Stimulated activated CD8-positive, alpha-beta memory T cell treated with anti-CD3 and anti-CD28 coated beads, Interleukin-15, amount 100 ng/mL, for 48 hours (primary cell): ENCODE results near the gene LAMA2.

ENCODE experiments used
- DNase-seq, 2 donors: peaks; one replicate each; pipeline ENCODE4 v3.0.0-alpha.2; 2020; ENCODE audit warnings: low read depth in 2 of 2

The LAMA2 gene

DNA sequence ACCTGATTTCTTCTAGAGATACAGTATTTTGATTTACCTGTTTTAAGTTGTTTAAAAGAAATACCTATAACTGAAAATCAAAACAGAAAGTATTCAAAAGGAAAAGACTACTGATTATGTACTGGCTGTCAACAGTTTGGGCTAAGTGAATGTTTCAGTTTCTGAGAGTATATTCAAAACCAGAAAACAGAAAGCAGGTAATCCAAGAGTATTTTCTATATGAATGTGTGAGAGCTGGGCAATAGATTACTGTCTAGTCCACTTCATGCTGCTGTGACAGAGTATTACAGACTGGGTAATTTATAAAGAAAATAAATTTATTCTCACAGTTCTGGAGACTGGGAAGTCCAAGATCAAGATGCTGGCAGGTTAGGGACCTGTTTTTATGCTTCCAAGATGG is 566.0 kb downstream of the LAMA2 start:
- DNase-seq = no peak

DNA sequence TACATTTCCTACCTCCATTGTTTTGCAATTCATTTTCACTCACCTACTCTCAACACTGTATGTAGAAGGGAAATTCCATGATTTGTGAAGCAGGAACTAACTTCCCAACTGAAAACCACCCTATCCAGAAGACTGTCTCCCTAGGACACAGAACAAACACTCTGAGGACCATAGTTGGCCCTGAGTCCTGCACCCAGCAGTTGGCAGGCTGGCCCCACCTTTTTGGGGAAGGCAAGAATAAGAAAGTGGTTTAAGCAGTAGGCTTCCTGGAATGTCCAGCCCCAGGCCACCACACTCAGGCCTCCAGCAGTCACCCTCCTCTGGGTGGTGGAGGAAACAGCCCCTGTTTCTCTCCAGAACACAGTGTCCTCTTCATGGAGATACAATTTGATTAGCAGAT is 568.2 kb downstream of the LAMA2 start:
- no peak for DNase-seq

DNA sequence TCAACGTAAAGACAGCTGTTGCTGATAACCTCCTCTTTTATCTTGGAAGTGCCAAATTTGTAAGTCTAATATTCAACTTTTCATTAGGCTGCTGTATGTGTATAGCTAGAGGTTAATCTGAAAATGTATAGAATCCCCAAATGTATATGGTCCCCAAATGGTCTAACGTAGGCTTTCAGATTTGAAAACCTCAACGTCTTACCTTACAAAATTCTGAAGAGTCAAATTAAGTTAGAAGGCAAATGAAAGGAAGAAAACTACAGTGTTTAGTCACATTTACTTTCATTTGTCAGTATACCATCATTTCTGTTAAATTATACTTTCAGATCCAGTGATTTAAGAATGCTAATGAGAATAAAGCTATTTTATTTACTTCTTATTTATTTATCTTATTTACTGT is 570.1 kb downstream of the LAMA2 start:
- DNase-seq = no peak

DNA sequence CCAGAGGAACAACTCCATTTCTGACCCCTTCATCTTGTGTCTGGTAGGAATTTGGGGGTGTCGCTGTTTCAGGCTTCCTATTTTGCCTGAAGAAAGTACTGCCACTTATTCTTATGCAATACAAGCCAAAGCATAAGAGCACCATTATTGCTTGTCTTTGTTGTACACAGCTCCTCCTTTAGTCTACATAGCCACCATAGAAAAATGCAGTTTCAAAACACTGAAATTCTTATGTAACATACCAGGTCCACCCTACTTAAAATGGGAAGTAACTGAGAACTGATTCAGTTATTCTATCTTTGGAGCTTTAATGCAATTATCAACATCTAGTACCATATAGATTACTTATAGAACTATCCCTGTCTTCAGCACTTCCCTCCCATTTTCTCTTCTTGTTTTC is 571.5 kb downstream of the LAMA2 start:
- DNase-seq = no peak

DNA sequence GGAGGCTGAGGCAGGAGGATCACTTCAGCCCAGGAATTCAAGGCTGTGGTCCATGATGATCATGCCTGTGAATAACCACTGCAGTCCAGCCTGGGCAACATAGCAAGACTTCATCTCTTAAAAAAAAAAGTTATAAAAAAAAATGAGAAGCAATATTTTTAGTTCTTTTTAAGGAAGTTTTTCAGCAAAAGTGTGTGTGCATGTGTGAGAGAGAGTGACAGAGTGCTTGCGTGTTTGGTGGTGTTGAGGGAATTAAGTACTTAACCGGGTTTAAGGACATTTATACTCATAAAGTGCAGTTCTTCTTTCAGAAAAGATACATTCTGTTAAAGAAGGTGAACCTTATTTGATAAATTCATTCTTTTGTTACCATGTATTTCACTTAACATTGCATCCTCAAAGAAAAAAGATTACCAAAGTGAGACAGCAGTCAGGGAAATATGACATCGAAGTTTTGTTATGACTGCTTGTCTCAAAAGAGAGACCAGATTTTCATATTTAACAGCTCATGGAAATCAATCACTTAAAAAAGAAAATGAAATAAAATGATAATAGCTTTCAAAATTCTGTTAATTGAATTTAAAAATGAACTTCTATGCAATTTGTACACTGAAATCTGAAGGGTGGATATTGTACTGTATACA is 572.3 kb downstream of the LAMA2 start:
- DNase-seq = no peak

DNA sequence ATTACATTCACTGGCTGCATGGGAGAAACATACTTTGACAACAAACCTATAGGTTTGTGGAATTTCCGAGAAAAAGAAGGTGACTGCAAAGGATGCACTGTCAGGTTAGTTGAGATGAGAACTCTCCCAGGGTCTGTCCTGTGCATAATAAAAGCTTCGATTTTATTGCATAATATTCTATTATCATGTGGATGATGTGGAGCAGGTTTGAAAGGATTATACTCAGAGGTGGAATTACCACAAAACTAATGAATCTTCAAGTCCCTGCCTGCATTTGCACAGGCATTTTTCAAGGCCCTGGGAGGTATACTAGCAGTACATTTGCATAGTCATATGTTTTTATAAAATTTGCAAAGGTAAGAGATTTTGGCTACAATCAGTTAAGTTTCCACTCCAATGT is 577.3 kb downstream of the LAMA2 start:
- DNase-seq = no peak

DNA sequence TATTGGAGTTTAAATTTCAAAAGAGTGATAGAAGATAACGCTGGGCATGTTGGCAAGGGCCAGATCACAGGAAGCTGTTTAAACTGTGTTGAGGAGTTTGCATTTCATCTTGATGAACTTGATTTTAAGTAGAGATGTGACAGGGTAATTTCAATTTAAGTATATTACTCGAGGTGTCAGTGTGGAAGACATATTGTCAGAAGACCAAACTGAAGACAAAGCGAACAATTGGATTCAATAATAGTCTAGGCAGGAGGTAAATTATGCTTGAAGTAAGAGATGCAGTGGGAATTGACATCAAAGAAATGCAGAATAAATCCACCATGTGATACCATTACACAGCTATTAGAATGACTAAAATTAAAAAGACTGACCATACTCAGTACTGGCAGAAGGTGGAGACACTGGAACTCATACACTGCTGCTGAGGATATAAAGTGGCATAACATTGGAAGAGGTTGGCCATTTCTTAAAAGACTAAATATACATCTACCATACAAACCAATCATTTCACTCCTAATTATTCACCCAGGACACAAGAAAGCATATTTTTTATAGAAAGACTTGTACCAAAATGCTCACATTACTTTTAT is 586.2 kb downstream of the LAMA2 start:
- no peak for DNase-seq

DNA sequence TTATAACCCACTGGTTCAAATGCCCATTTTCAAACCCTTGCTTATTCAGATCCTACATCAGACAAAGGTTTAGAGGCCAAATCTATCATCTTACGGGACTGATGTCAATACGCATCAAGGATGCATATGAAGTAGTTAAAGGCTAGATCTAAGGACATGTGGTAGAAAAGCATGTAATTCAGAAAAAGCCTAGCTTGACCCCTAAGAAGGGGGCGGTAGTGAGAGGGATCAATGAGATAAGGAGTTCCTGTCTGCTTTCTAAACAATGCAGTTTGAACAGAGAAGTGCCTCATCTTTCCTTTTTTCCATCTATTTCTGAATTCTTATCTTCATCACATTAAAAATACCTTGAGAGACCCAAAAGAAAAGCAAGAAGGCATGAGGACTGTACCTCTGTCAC is 589.3 kb downstream of the LAMA2 start:
- no peak for DNase-seq

DNA sequence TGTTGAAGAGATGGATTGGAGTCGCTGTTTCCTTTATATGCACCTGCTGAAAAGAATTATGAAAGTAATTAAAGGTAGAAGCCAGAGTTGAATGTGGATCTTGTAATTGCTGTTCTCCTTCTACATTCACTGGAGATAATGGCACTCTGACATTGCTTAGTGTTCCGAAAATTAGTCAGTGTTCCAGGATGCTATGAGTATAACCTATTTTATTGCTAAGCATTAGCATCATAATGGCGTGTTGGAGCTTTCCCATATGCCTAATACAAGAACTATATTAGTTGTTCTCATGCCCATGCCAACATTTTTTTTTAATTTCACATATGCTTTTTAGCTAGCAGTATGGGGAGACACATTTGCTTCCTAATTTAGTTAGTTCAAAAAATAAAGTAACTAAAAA is 590.6 kb downstream of the LAMA2 start:
- DNase-seq = no peak

DNA sequence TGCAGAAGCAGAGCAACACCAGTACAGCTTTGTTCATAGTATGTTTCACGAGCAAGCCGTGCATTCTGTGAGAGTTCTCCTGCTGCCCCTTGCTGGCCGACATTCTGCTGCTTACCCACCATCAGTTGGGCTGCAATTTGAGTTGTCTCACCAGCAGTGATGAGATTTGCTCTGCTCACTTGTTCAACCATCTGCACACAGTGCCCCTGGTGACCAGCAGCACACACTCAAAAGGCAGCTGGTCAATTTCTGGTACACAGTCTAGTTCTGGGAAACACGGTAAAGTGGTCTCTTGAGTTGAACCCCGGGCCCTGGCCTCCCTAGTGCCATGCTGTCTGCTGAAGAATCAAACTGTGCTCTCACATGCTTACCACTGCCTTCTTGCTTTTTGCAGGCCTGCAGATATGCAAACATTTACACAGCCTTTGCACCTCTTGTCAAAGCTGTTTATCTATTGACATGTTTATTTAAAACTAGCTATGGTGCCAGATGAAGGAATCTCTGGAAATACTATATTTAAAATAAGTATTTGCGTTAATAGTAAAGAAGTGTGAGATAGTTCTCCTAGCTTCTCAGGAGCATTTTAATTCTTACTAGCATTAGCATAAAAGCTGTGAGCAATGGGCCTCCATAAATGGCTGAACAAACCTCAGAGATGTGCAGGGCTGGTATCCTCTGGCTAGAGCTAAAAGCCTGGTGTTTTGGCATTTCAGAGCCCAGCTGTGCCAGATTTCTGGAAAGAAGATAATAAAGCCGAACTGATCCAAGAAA is 592.7 kb downstream of the LAMA2 start:
- no peak for DNase-seq

DNA sequence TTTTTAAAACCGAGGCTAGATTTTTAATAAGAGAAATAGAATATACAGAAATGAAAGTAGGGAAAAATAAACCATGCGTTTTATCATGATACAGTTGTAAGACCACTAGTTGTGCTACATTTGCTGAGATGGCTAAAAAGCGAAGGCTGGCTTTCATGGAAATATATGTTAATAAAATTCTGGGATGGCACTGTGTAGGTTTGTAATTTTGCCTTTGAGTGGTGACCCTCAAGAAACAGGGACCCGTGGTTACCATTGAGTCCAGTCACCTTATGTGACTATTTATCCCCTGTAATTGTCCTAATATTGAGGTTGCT is 593.3 kb downstream of the LAMA2 start:
- DNase-seq = no peak

DNA sequence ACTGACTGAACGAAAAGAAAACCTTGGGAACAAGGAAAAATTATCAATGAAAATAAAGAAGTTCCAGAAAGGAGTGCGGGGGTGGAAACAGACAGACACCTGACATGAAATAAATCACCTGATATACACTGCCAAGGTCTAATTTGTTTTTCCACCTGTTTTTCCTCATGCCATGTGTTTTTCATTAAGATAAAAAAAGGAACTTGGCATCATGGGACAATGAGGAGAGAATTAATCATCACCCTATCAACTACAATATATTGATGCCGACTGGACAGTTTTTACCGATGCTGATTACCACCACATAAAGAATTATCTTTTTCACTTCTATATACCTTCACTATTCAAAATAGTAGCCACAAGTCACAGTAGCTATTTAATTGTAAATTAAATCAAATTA is 593.9 kb downstream of the LAMA2 start:
- no peak for DNase-seq

DNA sequence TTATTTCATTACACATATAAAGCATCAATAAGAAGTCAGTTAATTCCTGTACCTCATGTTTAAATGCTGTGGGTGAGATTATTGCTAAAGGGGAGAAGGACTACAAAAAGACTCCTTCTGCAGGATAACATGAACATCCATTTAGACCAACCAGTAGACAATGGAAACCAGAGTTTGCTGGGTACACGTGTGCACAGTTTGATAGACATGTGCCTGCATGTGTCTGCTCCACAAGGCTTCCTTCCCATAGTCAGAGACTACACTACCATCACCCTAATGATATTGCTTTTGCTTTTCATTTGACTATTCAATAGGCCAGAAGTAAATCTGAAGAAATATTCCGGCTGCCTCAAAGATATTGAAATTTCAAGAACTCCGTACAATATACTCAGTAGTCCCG is 595.4 kb downstream of the LAMA2 start:
- no peak for DNase-seq

DNA sequence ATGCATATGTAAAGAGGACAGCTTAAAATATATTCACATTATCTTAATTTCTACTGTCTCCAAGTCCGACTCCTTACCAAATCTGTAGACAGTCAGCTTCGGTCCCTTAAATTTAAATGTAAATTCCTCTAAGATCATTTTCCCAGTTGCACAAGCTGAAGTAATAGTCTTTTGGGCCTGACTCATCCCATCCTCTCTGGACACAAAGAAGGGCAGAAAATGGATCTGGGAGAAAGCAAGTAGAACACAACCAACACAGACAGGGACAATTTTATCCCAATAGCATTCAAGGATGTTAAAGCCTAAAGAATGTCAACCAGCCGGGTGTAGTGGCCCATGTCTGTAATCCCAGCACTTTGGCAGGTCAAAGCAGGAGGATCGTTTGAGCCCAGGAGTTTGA is 598.8 kb downstream of the LAMA2 start:
- no peak for DNase-seq

DNA sequence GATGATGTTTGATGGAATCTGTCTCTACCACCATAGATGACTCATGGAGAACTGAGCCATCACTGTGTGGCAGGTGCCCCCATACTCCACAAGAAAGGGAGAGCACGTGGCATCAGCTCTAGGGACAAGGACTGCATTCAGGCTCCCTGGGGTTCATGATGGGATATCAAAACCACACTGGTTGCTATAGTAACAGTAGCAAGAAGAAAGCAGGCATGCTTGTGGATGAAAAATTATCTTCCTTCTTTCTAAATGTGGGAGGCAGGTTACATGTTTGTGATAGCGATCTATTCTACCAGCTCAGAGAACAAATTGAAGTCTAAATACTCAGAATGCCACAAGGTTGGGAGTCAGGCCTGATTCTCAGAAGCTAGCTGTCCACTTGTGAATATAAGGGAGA is 602.8 kb downstream of the LAMA2 start:
- no peak for DNase-seq

DNA sequence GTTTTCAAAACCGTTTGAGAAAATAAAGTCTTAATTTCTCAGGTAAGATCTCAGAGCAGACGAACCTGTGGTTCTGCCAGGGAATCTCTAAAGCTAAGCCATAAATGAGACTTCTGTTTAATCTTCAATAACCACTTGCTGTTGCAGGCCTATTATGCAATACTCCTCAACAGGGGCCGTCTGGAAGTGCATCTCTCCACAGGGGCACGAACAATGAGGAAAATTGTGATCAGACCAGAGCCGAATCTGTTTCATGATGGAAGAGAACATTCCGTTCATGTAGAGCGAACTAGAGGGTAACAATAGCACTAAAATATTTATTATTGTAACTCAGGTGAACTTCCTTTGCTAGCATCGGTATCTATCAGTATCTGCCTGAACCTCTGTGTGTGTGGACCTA is 603.4 kb downstream of the LAMA2 start:
- DNase-seq = no peak

DNA sequence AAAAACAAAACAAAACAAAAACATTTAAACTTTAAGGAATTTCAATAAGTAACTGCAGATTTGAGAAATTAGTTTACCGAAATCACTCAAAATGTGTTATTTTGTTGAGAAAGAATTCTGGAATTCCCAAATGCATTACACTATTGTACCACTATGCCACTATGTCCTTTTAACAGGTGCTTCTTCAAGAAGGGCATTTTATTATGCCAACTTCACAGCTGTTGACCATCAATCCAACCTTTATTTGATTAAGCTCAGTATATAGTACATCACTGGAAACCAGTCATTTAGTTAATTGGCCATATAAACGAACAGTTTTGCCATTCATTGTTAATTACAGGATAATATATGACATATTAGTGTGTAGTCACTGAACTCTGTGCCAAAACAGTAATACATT is 605.4 kb downstream of the LAMA2 start:
- DNase-seq = no peak

DNA sequence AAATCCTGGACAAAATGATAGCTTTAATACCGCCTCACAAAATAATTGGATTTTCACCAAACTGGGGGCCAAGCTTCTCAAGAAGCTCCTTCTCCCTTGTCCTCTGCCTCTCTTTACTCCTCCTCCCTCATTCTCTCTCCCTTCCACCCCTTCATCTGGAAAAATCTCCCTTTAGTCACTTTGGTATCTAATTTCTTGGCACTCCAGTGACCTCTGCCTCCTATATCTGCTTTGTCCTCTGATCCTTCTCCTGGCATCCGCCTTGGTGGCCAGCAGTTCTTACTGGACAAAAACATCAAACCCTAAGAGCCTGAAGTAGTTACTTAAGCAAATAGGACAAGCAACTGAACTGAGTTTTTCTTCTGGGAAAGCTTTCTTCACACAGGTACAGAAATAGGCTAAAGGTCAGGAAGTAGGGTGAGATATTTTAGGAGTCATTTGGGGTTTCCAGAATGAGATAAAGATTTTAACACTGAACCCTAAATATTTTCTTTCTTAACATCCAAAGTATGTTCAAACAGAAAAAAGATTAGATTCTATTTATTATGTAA is 606.4 kb downstream of the LAMA2 start:
- no peak for DNase-seq

DNA sequence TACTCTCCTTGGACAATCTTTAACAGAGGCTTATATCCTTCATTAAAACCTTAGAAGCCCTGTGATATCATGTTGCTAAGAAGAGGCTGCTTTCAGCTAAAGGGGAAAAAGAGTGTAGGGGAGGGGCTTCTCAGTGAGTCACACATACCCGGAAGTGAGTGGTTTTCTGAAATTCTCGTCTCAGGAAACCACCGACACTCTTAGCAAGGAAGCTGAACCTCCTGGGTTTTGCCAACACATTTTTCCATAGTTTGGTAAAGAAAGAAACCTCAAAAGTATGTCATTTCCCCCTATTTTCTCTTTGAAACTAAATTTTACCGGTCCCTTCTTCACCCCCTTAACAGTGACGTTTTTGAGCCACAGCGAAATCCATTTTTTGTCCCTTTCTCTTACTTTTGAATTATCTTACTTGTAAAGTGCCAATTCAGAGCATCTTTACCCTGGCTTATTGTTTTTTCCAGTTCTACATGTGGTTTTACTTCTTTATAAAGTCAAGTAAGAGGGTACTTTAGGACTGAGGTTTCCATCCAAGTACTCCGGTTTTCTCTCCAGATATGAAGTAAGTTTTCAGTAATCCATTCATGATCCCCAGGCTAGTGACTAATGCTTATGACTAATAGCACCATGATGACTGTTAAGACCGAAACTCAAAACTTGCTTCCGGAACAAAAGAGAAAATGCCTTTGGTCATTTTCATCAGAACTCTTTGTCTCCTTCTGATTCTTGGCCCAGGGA is 607.8 kb downstream of the LAMA2 start:
- peak; percentile 46 to 55 for DNase-seq

DNA sequence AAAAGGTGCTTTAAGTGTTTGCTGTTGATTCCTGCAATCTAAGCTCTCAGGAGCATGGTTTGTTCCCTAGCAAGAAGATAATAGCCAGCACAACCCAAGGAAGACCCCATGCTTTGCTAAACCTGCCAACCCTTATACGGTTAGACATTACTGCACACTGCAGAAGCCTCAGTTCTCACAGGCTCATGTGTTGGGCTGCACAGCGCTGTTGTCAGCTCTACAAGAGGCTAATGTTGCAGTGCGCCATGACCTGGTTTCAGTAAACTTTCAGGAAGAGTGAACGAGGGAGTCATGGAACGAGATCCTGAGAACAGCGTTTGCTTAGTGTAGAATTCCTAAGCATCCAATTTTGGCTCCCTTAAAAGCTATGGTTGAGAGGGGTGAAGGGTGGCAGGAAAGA is 608.5 kb downstream of the LAMA2 start:
- no peak for DNase-seq

DNA sequence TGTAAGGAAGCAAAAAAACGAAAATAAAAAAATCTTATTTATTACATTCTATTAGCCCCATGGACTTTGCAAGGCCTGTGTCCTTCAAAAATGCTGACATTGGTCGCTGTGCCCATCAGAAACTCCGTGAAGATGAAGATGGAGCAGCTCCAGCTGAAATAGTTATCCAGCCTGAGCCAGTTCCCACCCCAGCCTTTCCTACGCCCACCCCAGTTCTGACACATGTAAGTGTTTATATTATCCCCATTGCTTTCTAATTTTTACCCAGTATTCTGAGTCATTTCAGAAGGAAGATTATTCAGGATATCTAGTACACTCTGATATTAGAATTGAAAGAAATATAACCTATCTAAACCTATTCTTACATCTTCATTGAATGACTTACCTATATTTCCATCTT is 609.3 kb downstream of the LAMA2 start:
- DNase-seq = no peak

DNA sequence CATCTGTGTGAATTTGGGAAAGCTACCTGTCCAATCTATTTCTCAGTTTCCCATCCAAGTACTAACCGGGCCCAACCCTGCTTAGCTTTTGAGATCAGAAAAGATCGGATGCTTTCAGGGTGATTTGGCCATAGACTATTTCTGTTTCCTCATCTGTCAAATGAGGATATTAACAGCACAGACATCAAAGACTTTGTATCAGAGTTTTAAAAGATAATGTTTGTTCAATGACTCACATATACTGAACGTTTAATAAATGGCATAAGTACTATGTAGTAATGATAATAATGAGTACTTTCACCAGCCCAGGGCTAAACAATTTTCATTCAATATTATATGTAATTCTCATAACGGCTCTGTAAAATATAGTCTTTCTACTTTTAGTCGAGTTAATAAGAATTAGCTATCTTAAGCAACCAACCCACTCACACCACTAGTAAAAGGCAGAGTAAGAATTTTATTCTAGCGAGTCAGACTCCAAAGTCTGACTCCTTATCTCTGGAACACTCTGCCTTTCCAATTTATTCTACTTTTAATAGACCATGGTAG is 610.5 kb downstream of the LAMA2 start:
- DNase-seq = no peak
